Forelimb muscle (tissue), 1 donor: ENCODE measurements around the gene ALDH9A1. TPM values are rescaled to one million over a fixed set of nuclear protein-coding genes. Genes with fewer than 3 reads are reported as not detected.
"Not testable (repeated sequence)": the region's sequence is repeated elsewhere in the genome, so short reads cannot be mapped to it uniquely, and the experiment has no call there.

Experiments
- DNase-seq: peaks from one replicate; pipeline ENCODE4 v3.0.0-alpha.2; 2013; ENCODE audit warnings: low read depth
- polyA plus RNA-seq: library from polyadenylated mRNA; unstranded; fragments of 120-200 nt; gene quantifications from one replicate; pipeline ENCODE4 v1.2.1, GENCODE V29; 2013; ENCODE audit not compliant: insufficient read length

ALDH9A1 gene
- polyA plus RNA-seq, 1 donor = 43.6 TPM

DNA sequence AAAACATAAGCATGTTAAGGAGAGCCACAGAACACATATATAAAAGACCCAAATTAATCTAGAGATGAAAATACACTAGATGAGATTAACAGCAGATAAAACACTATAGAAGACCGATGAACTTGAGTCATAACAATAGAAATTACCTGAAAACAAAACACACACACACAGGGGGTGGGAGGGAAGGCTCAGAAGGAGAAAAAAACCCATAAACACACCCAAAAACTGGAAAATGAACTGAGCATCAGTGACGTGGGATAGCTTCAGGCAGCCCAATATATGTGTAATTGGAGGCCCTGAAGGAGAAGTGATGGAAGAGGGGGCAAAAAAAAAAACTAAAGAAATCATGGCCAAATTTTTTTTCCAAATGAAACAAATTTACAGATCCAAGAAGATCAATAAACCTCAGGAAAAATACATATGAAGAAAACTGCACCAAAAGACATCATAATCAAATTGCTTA, 11.4 kb downstream of the ALDH9A1 start:
- DNase-seq = no peak

DNA sequence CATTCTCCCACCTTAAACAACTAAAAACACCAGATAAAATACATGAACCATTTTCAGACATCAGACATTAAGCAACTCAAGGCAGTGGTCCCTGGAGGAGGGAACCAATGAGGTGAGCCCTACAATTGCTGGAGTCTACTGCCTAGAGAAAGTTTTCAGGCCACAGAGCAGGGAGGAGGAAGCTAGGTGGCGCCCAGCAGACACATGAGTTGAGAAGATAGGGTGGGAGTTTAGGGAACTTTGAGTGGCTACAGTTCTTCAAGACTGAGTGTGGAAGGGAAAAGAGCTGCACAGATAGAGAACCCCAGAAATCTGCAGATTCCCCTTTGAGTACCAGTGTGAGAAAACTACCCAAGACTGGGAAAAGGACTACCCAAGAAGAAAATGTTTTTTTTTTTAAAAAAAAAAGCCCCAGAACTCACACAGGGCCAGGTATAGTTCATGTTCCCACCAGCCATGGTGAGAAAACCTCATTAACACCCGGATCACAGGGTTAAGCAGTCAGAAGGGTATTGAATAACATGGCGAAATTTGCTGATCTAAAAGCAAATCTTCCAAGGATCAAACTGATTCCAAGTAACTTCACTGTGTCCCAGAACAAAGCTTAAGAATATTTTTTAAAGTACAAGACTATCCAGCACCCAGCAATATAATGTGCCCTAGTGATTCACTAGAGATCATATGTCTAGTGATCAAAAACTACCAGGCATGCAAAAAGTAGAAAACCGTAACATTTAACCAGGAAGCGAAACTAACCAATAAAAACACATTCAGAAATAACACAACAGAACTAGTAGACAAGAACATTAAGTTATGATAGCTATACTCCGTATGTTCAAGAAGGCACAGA, 12.0 kb downstream of the ALDH9A1 start:
- DNase-seq = no peak

DNA sequence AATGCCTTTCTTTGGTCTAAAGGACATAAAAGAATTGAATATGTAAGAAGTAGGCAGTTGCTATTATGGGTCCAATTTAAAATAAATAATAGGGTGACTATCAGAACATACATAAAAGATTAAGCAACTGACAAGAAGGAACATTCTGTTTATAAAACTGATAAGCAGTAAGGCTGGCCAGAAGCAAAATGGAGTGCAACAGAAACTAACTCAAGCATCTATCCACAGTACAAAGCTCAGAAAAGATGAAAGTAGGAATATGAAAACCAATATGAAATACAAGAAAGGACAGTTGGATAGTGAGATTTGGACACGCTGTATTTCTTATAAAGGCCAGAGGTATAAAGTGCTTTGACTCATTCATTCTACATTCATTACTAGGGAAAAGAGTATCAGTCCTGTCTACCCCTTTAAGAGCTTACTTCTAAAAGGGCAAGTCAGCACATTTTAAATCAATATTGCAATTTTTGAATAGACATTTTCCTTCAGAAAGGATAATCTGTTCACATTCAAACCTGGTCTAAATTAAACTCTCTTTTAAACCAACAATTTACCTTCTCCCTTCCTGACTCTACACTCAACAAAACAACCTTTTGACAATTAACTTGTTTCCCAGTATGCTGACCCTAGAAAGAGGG, 14.4 kb downstream of the ALDH9A1 start:
- DNase-seq = no peak

DNA sequence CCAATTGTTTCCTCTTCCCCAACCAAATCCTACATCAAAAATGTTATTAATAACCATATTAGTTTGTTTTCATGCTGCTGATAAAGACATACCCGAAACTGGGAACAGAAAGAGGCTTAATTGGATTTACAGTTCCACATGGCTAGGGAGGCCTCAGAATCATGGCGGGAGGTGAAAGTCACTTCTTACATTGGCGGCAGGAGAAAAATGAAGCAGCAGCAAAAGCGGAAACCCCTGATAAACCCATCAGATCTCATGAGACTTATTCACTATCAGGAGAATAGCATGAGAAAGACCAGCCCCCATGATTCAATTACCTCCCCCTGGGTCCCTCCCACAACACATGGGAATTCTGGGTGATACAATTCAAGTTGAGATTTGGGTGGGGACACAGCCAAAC, 17.6 kb downstream of the ALDH9A1 start:
- DNase-seq = not testable (repeated sequence)

DNA sequence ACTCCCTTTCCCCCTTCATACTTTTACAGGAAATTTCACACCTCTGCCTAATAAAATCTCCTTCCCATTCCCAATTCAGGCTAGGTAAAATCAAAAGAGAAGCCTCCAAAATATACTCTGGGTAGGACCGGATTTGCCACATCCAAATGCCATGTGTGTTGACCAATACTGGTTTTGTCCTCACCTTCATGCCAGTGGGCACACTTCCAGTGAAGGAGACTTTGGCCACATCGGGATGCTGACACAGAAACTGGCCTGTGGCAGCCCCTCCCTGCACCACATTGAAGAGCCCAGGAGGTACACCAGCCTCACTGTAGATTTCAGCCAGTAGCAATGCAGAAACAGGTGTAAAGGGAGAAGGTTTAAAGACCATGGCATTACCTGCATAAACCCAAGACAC, 18.1 kb downstream of the ALDH9A1 start:
- DNase-seq = no peak

DNA sequence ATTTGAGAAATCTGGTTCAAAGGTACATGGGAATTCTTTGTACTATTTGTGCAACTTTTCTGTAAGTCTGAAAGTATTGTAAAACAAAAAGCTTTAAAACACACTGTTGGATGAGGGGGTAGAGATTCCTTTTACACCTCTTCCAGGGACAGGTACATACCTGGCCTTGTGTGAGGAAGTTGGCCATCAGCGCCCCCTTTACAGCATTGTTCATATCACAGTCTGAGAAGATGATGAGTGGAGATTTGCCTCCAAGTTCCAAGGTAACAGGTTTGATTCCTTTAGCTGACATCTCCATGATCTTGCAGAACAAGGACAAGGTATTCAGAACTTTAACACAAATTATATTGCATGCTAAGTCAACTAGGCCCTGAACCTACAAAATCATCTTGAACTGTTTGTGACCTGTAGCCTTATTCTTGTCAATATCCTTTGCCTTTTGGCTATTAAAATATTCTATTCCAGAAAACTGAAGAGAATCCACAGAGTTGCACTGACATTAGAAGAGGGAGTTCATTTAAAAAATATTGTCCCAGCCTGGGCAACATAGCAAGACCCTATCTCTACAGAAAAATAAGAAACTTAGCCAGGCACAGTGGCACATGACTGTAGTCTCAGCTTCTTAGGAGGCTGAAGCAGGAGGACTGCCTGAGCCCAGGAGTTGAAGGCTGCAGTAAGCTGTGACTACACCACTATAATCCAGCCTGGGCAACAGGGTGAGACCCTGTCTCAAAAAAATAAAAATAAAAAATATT, 18.9 kb downstream of the ALDH9A1 start:
- DNase-seq = no peak

DNA sequence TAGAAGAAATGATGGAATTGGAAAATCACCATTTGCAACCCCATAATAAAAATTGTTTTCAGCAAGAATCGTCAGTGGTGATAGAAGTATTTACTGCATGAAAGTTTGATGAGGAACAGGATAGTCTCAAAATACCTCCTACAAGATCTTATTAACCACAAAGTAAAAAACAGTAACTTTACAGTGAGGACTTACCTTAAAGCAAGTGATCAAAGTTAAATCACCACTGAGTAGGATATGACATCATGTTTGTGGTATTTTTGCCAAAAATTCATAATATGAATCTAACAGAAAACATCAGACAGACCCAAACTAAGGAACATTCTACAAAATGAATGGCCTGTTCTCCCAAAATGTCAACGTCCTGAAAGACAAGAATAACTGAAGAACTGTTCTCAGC, 19.9 kb downstream of the ALDH9A1 start:
- DNase-seq = no peak

DNA sequence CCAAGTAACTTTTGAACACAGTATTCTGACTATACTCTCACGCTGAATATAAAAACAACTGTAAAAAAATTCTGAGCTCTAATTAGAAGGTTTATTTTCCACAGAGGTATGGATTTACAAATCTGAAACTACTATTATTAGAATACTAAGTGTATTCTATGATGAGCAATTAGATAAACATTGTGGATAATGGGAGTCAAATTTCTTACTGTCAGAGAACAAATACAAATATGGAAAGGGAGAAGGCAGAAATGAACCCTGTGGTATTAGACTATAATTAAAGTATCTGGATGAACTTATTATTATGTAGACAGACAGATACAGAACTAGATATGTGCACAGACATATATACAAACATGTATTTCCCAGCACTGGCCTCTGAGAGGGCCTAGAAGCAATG, 22.6 kb downstream of the ALDH9A1 start:
- no peak for DNase-seq

DNA sequence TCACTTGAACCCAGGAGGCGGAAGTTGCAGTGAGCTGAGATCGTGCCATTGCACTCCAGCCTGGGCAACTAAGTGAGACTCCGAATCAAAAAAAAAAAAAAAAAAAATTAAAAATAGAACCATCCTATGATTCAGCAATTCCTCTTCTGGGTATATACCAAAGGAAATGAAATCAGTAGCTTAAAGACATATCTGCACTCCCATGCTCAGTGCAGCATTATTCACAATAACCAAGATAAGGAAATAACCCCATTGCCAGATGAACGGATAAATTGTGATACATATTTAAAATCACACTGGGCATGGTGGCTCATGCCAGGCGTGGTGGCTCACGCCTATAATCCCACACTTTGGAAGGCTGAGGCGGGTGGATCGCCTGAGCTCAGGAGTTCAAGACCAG, 23.8 kb downstream of the ALDH9A1 start:
- DNase-seq = no peak

DNA sequence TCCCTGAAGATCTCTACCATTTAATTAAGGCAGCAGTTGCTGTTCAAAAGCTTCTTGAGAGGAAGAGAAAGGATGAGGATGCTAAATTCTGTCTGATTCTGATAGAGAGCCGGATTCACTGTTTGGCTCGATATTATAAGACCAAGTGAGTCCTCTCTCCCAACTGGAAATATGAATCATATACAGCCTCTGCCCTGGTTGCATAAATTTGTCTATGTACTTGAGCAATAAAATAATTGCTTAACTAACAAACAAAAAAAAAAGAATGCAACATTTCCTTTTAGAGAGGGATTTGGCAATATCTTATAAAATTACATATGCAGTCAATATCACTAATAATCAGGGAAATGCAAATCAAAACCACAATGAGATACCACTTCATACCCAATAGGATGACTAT, 26.8 kb downstream of the ALDH9A1 start:
- DNase-seq = no peak

DNA sequence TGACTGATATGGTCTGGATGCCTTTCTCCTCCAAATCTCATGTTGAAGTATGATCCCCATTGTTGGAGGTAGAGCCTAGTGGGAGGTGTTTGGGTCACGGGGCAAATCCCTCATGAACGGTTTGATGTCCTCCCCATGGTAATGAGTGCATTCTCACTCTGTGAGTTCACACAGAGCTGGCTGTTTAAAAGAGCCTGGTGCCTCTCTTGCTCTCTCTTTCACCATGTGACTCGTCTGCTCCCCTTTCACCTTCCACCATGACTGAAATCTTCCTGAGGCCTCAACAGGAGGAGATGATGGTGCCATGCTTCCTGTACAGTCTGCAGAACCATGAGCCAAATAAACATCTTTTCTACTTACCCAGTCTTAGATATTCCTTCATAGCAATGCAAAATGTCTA, 30.2 kb downstream of the ALDH9A1 start:
- DNase-seq = no peak

DNA sequence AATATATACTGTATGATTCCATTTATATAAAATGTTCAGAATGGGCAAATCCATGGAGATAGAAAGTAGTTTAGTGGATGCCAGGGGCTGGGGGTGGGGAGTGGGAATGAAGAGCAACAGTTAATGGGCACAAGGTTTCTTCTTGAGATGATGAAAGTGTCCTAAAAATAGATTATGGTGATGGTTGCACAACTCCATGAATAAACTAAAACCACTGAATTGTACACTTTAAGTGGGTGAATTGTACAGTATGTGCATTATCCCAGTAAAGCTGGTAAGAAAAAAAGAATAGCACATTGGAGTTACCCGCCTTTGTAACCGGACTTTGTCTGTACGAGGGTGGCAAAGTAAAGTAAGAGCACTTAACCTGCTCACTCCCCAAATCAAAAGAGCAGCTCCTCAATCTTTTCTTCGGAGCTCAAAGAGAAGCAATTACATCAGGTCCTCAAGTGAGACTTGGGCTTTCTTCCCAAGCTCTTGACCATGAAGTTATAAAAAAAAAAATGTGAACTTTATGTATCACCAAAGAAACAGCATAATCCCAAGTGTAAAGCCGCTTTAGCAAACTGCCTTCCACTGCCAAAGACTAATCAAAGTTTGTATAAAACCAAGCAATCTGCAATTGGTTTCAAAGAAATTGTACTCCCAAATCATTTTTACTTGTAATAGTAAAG, 32.1 kb downstream of the ALDH9A1 start:
- no peak for DNase-seq

DNA sequence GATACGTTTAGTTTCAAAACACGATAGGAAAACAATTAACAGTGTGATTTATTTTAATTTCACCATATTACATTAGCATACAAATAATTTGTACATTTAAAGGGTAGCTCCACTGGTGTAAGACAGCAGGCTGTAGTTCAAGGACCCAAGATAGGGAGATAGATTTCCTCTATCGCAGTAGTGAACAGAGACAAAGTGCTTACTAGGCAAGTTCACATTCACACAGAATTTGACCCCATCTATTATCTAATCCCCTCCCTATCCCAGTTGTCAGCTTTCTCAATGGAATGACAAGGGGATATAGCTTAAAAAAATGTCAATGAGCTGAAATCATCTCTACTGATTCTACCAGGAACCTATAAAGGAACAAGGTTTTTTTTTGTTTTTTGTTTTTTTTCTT, 36.2 kb downstream of the ALDH9A1 start:
- no peak for DNase-seq

DNA sequence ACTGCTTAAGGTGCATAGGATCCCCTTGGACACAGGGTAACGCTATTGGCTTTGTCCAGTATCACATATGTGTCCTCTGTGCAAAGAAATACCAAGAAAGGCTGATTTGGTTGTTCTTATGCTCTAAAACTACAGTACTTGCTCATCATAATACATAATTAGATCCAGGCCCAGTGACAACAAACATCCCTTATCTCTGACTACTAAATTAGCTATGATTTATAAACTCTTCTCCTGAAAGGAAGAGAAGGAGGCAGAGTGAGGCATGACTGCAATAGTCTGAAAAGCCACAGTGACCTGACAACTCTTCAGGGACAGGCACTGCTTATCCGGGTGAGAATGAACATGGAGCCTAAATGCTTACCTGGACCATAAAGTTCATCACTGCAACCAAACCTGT, 36.7 kb downstream of the ALDH9A1 start:
- DNase-seq = no peak

DNA sequence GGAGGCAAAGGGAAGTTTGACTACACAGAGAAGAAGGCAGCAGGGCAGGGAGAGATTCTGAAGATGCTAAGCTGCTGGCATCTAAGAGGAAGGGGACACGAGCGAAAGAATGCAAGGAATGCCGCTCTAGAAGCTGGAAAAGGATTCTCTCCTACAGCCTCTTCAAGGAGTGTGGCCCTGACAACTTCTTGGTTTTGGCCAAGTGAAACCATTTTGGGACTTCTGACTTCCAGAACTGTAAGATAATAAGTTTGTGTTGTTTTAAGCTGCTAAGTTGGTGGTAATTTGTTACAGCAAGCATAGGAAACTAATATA, 38.8 kb downstream of the ALDH9A1 start:
- no peak for DNase-seq

DNA sequence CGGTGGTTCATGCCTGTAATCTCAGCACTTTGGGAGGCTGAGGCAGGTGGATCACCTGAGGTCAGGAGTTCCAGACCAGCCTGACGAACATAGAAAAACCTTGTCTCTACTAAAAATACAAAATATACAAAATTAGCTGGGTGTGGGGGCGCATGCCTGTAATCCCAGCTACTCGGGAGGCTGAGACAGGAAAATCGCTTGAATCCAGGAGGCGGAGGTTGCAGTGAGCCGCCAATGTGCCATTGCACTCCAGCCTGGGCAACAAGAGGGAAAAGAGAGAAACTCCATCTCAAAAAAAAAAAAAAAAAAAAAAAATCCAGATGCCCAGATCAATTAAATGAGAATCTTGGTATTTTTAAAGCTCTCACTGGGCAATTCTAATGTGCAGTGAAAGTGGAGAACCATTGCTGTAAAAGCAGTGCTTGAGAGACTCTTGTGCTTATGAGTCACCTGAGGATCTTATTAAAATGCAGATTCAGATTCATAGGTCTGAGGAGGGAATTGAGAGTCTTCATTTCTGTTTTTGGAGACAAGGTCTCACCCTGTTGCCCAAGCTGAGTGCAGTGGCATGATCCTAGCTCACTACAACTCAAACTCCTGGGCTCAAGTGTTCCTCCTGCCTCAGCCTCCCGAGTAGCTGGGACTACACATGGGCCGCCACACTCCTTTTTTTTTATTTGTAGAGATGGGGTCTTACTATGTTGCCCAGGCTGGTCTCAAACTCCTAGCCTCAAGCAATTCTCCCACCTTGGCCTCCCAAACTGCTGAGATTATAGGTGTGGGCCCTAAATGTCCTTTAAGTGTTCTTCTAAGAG, 39.4 kb downstream of the ALDH9A1 start:
- DNase-seq = not testable (repeated sequence)

DNA sequence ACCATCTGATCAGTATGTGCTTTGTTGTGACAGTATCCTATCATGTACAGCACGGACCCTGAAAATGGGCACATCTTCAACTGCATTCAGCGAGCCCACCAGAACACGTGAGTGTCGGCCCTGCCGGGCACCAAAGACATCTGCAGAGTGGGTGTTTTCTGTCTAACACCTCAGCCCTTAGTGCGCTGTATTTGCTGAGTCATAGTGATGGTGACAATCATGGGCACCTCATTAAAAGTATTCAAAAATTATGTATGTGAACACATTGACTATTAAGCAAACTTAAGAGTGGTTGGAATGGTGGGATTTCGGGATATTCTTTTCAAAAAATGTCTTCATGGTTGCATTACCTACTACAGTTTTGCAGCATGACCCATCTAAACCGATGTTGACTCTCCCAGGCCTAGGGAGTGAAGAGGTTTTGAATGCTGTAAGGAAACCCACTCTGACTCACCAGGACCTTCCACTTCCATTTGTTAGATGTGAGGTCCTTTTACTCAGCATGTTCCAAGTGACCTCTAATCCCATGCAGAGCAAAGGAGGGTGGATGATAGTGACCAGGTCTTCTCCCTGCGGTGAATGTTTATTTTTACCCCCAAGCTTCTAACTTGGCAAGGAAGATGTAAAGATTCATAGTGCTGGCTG, 47.3 kb downstream of the ALDH9A1 start:
- DNase-seq = no peak

DNA sequence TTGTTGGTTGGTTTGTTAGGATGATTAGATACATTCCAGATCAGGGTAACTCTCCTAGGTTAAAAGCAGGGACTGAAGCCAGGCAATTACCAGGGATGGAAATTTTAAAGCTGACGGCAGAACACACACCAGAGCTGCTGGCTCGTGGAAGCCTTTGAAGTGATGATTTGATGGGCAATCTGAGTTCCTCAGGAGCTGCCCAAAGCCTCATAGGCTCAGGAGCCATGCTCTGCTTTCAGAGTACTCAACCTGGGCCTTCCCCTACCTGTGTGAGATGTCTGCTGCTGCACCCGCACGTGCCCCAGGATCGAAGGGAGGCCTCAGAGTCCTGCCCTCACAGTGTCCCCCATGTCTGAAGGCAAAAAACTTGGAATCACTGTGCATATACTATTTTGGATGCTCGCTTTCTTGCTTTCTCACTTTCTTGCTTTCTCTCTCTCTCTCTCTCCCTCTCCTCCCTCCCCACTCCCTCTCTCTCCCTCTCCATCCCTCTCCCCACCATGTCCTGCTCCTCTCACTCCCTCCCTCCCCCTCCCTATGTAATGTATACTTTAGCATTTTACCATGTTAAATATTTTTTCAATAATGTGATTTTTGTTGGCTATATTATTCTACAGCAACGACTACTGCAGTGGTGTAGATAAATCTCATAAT, 49.3 kb downstream of the ALDH9A1 start:
- DNase-seq = no peak

DNA sequence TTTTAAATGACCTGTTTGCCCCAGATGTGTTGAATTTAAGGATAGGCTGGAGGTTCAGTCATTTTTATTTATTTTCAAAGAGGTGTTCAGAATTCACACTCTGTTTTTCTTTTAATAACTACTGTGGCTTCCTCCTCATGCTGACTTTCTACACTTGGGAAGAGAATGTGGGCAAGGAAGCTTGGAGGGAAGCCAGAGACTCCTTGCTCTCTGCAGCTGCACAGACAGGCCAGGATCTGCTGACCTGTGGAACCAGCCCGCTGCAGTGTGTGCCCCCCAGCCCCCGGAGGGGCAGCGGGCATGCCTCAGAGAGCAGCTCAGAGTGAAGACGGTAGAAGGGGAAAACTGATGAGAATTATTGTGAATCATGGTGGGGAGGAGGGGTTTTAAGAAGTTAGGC, 50.4 kb downstream of the ALDH9A1 start:
- no peak for DNase-seq

DNA sequence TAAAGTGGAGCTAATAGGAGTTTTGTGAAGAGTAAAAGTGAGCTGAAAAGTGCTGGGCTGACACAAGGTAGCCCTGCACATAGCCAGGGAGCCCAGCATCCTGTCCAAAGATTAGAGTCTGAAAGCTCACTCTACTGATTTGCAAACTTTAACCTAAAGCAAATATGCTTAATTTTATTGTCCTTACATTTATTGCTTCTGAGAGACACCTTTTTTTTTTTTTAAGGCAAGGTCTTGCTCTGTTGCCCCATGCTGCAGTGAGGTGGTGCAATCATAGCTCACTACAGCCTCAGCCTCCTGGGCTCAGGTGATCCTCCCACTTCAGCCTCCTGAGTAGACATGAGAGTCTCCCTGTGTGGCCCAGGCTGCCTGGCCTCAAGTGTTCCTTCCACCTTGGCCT, 50.8 kb downstream of the ALDH9A1 start:
- DNase-seq = no peak
